GM23248 (cell line): ENCODE measurements around the gene STK32A.

Experiments
- EZH2 ChIP-seq: fragments of 200-600 bp; sonication (generic); IDR thresholded peaks from 2 replicates; pipeline ENCODE4 v1.6.1; 2018; ENCODE audit warnings: antibody characterized with exemption, mild to moderate bottlenecking; ENCODE audit not compliant: insufficient read depth, poor library complexity, severe bottlenecking
- EZH2phosphoT487 ChIP-seq: fragments of 200-600 bp; sonication (generic); IDR thresholded peaks from 2 replicates; pipeline ENCODE4 v1.6.1; 2018; ENCODE audit warnings: antibody characterized with exemption, moderate library complexity, mild to moderate bottlenecking, low read depth; ENCODE audit not compliant: insufficient read depth

DNA sequence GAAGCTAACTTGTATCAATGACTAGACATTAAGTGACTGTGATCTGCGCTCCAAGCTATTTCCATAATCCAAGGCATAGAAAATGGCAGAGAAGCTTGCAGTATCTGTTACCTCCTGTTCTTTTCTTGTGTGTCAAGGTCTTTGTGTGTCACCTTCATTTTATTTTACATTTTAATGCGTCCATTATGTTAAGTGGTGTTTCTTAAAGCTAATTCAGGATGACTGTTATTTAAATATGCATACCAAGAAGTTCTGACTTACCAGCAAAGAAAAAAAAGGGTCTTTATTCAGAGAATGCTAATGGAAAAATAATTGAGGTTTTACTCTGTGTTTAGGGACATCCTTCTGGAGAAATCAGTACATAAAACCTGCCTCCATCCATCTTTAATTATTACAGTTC is 52.3 kb downstream of the STK32A start:
- TF ChIP-seq EZH2phosphoT487 (no peak), EZH2 (no peak)
